ENCODE data around the gene SLA2. TPM values are rescaled to one million over a fixed set of nuclear protein-coding genes. Genes with fewer than 3 reads are reported as not detected.

Gene SLA2
- polyA plus RNA-seq, 1 donor from 2014 or later, result 0.33 TPM

DNA sequence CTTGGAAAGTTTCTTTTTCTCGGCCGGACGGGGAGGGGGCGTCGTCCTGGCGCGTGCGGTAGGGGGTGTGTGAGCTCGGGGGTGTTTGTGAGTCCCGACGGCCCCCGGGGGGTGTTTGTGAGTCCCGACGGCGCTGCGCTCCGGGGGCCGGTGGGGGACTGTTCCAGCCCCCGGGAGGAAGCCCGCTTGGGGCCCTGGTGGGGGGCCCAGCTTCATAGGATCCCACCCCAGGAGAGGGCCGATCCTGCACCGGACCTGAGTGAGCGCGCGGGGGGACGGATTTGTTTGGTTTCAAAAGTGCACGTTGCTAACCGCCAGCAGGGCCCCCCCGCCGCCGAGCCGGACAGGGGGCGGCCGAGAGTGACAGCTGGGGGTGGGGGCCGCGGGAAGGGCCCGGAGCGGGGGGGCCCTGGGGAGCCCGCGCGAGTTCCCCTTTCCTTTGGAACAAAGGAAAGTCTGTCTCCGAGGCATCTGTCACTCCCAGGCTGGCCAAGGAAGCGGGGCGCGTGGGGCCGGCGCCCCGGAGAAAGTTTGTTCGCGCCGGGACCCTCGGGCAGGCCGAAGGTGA is 72.1 kb downstream of the SLA2 start:
- H3K9ac ChIP-seq (ENCODE audit: low read length), result peak overlapping the region; percentile 46

DNA sequence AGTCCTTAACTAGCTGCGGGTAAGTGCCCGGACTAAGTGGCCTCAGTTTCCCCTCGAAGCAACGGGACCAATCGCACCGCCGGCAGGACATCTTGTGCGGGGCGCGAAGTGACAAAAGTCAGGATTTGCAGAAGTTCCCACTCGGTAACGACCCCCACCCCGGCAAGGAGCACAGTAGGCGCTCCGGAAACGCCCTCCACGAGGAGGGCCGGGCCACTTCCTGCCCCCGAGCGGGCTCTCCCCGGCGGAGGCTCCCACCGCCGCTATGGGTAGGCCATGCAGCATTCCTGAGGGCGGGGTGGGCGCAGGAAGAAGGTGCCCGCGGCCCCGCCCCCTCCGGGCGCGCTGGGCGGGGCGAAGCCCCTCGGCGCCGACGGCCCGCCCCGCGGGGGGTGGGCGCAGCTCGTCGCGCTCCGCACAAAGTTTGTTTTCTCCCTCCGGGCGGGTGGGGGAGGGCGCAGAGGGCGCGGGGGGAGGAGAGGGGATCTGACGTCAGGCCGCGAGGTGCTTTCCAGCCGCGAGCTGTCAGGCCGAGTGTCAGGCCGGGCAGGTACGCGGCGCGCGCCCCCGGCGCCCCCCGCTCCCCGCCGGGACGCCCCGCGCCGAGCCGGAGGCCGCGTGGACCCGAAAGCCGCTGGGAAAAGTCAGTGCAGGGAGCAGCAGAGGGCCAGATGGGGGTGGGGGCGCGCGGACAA is 72.7 kb downstream of the SLA2 start, which contains the start of gene TGIF2:
TGIF2 (plus strand) TSS at position 495 of the 695 bp plus-strand sequence. CDS start 5,178 bp downstream, outside the sequence.
- peak within 1 kb of the TSS; percentile 70 for H3K4me3 ChIP-seq (ENCODE audit: low read length)
- peak within 1 kb of the TSS; percentile 39 for H3K4me2 ChIP-seq (ENCODE audit: low read length)
- H2AFZ ChIP-seq (ENCODE audit: low read depth, low read length), result no peak within 1 kb of the TSS
- H3K36me3 ChIP-seq (ENCODE audit: insufficient read depth, low read length), result no peaks in the 10 kb centered on the region
- no peaks in the 10 kb centered on the region for H3F3A ChIP-seq (ENCODE audit: insufficient read depth, low read length, poor library complexity, severe bottlenecking)
- H3K79me2 ChIP-seq (replicated peaks; ENCODE audit: insufficient read depth, low read length), result peaks cover 24% of the 10 kb centered on the region
- no peaks in the 10 kb centered on the region for H4K20me1 ChIP-seq (ENCODE audit: insufficient read depth)
- no peaks in the 10 kb centered on the region for H3K9me2 ChIP-seq (ENCODE audit: insufficient read depth, low read length)
- peaks cover 22% of the 10 kb centered on the region for H3K27me3 ChIP-seq (ENCODE audit: insufficient read depth, low read depth, low read length)
- H3K27ac ChIP-seq (ENCODE audit: low read length), result no peak within 1 kb of the TSS
- H3K9me3 ChIP-seq (ENCODE audit: low read length), result no peaks in the 10 kb centered on the region
- H3K9ac ChIP-seq (ENCODE audit: low read length), result peak within 1 kb of the TSS; percentile 46
- TF ChIP-seq MXI1 (conservative IDR thresholded peaks at IDR 0.05; ENCODE audit: poor library complexity, severe bottlenecking), result no peak
- no peak for TF ChIP-seq POLR2AphosphoS5 (IDR thresholded peaks at IDR 0.05)
- no peak for TF ChIP-seq SMC3 (conservative IDR thresholded peaks at IDR 0.05; ENCODE audit: poor library complexity)
- TF ChIP-seq REST (IDR thresholded peaks at IDR 0.05; ENCODE audit: borderline replicate concordance), result no peak
- no peak for TF ChIP-seq RAD21 (conservative IDR thresholded peaks at IDR 0.05)
- no peak for TF ChIP-seq TAF1 (IDR thresholded peaks at IDR 0.05; ENCODE audit: low read depth)
- TF ChIP-seq EZH2 (IDR thresholded peaks at IDR 0.05; ENCODE audit: borderline replicate concordance, insufficient read depth, low read length, poor library complexity, severe bottlenecking), result no peak

More for the DNA sequence above, 72.1 kb downstream of the SLA2 start:
- Histone ChIP-seq H3K9me2 (ENCODE audit: insufficient read depth, low read length) (no peaks in the 10 kb centered on the region), H3K27me3 (ENCODE audit: insufficient read depth, low read depth, low read length) (peaks cover 22% of the 10 kb centered on the region), H3K36me3 (ENCODE audit: insufficient read depth, low read length) (no peaks in the 10 kb centered on the region), H3K27ac (ENCODE audit: low read length) (no peak overlapping the region), H3K9me3 (ENCODE audit: low read length) (no peaks in the 10 kb centered on the region), H3K79me2 (replicated peaks; ENCODE audit: insufficient read depth, low read length) (peaks cover 24% of the 10 kb centered on the region), H3K4me3 (ENCODE audit: low read length) (peak overlapping the region; percentile 70), H3F3A (ENCODE audit: insufficient read depth, low read length, poor library complexity, severe bottlenecking) (no peaks in the 10 kb centered on the region), H4K20me1 (ENCODE audit: insufficient read depth) (no peaks in the 10 kb centered on the region), H2AFZ (ENCODE audit: low read depth, low read length) (no peak overlapping the region), H3K4me2 (ENCODE audit: low read length) (peak overlapping the region; percentile 39)
- TF ChIP-seq EZH2 (IDR thresholded peaks at IDR 0.05; ENCODE audit: borderline replicate concordance, insufficient read depth, low read length, poor library complexity, severe bottlenecking) (no peak), RAD21 (conservative IDR thresholded peaks at IDR 0.05) (no peak), SMC3 (conservative IDR thresholded peaks at IDR 0.05; ENCODE audit: poor library complexity) (no peak), MXI1 (conservative IDR thresholded peaks at IDR 0.05; ENCODE audit: poor library complexity, severe bottlenecking) (no peak), POLR2AphosphoS5 (IDR thresholded peaks at IDR 0.05) (no peak), EP300 (conservative IDR thresholded peaks at IDR 0.05; ENCODE audit: poor library complexity, severe bottlenecking) (no peak), REST (IDR thresholded peaks at IDR 0.05; ENCODE audit: borderline replicate concordance) (no peak), TAF1 (IDR thresholded peaks at IDR 0.05; ENCODE audit: low read depth) (no peak)
- TF ChIP-seq, protein P1, sequence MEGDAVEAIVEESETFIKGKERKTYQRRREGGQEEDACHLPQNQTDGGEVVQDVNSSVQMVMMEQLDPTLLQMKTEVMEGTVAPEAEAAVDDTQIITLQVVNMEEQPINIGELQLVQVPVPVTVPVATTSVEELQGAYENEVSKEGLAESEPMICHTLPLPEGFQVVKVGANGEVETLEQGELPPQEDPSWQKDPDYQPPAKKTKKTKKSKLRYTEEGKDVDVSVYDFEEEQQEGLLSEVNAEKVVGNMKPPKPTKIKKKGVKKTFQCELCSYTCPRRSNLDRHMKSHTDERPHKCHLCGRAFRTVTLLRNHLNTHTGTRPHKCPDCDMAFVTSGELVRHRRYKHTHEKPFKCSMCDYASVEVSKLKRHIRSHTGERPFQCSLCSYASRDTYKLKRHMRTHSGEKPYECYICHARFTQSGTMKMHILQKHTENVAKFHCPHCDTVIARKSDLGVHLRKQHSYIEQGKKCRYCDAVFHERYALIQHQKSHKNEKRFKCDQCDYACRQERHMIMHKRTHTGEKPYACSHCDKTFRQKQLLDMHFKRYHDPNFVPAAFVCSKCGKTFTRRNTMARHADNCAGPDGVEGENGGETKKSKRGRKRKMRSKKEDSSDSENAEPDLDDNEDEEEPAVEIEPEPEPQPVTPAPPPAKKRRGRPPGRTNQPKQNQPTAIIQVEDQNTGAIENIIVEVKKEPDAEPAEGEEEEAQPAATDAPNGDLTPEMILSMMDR (IDR thresholded peaks at IDR 0.05; ENCODE audit: poor library complexity, severe bottlenecking), result no peak

Data from neural cell (in vitro differentiated cells).